Endothelial cell of umbilical vein (primary cell): ENCODE measurements around the gene DUSP22. TPM values are rescaled to one million over a fixed set of nuclear protein-coding genes. Genes with fewer than 3 reads are reported as not detected.

Experiments
- BruUV-seq: library from RNA; stranded (reverse); fragments of 400-500 nt; replicated peaks from 2 replicates; lab custom pipeline; 2021; lab: Mats Ljungman, UMichigan
- CTCF ChIA-PET: fragments of 300-600, 350-600 bp; sonication (Branson Sonifier 250); formaldehyde crosslinking; loops from one replicate; lab custom pipeline; 2021; ENCODE audit warnings: antibody characterized with exemption, inconsistent platforms; lab: Charles Lee
- POLR2A ChIA-PET: fragments of 300-600, 350-600 bp; sonication (Branson Sonifier 250); formaldehyde crosslinking; loops from one replicate; lab custom pipeline; 2021; ENCODE audit warnings: antibody characterized with exemption, inconsistent platforms; lab: Charles Lee
- DNase-seq: peaks from one replicate; pipeline ENCODE4 v3.0.0-alpha.2; 2011; ENCODE audit warnings: low read depth, low spot score
- FAIRE-seq: peaks from 2 replicates; lab custom pipeline; 2011; peaks lifted over from hg19 to GRCh38; lab: Jason Lieb, UNC
- H2AFZ ChIP-seq: 2 replicates; pipeline ENCODE4 v1.6.0; 2012; ENCODE audit warnings: low read depth, low read length, control low read depth, inconsistent platforms
- H3K27ac ChIP-seq: 2 replicates; pipeline ENCODE4 v1.5.1; 2011; ENCODE audit warnings: low read depth, mild to moderate bottlenecking, control low read depth, low read length, moderate library complexity; ENCODE audit not compliant: insufficient read depth
- H3K27me3 ChIP-seq, 2 experiments: 2 replicates each; pipeline versions ENCODE4 v1.6.0 to v1.6.1; 2011; ENCODE audit warnings: low read length in 2 of 2, mixed read lengths in 1 of 2; ENCODE audit not compliant: control insufficient read depth in 2 of 2, insufficient read depth in 2 of 2
- H3K36me3 ChIP-seq, 2 experiments: 2 replicates in 1 of 2; 3 replicates in 1 of 2; pipeline ENCODE4 v1.5.1; 2011; ENCODE audit warnings: low read length in 2 of 2, mild to moderate bottlenecking in 1 of 2, moderate library complexity in 1 of 2; ENCODE audit not compliant: control insufficient read depth in 2 of 2, insufficient read depth in 2 of 2; ENCODE audit errors: extremely low read depth in 1 of 2
- H3K4me1 ChIP-seq: 3 replicates; pipeline ENCODE4 v1.5.1; 2011; ENCODE audit warnings: mild to moderate bottlenecking, low read length; ENCODE audit not compliant: control insufficient read depth, insufficient read depth; ENCODE audit errors: extremely low read depth
- H3K4me2 ChIP-seq: 2 replicates; pipeline ENCODE4 v1.6.1; 2011; ENCODE audit warnings: low read length, control low read depth, mixed read lengths; ENCODE audit not compliant: insufficient read depth
- H3K4me3 ChIP-seq, 3 experiments: fragments of 200-600 bp in 1 of 3; sonication (generic), shearing (Covaris generic) in 1 of 3; replicated peaks in 1 of 3; 2 replicates each; pipeline ENCODE4 v1.5.1; 2011 to 2016; ENCODE audit warnings: control low read depth in 3 of 3, low read length in 3 of 3, mild to moderate bottlenecking in 2 of 3, inconsistent platforms in 1 of 3, low read depth in 1 of 3, moderate library complexity in 1 of 3; ENCODE audit not compliant: insufficient read depth in 1 of 3
- H3K79me2 ChIP-seq: 2 replicates; pipeline ENCODE4 v1.6.0; 2012; ENCODE audit warnings: low read length, inconsistent platforms; ENCODE audit not compliant: control insufficient read depth, insufficient read depth
- H3K9ac ChIP-seq: replicated peaks from 2 replicates; pipeline ENCODE3; 2011; ENCODE audit warnings: low read length, control low read depth; ENCODE audit not compliant: insufficient read depth; ENCODE audit errors: extremely low read depth
- H3K9me1 ChIP-seq: replicated peaks from 3 replicates; pipeline ENCODE4 v1.6.0; 2011; ENCODE audit warnings: mild to moderate bottlenecking, low read length; ENCODE audit not compliant: control insufficient read depth, insufficient read depth; ENCODE audit errors: extremely low read depth
- H3K9me3 ChIP-seq: replicated peaks from 2 replicates; pipeline ENCODE4 v1.5.1; 2012; ENCODE audit warnings: low read length, inconsistent platforms; ENCODE audit not compliant: control insufficient read depth, insufficient read depth
- H4K20me1 ChIP-seq: replicated peaks from 2 replicates; pipeline ENCODE3; 2011; ENCODE audit warnings: mild to moderate bottlenecking, low read length; ENCODE audit not compliant: control insufficient read depth, insufficient read depth; ENCODE audit errors: extremely low read depth
- EZH2 ChIP-seq: IDR thresholded peaks from 2 replicates; pipeline ENCODE4 v1.6.1; 2012; ENCODE audit warnings: borderline replicate concordance, low read depth, mild to moderate bottlenecking, moderate library complexity, low read length, inconsistent platforms; ENCODE audit not compliant: severe bottlenecking
- FOS ChIP-seq: IDR thresholded peaks from 2 replicates; pipeline ENCODE4 v1.6.1; 2011; ENCODE audit warnings: mild to moderate bottlenecking, low read length, moderate library complexity, borderline replicate concordance; ENCODE audit not compliant: insufficient read depth
- GATA2 ChIP-seq: IDR thresholded peaks from 2 replicates; pipeline ENCODE4 v1.7.0; 2011; ENCODE audit warnings: low read depth, mild to moderate bottlenecking, moderate library complexity, mixed read lengths, low read length; ENCODE audit not compliant: insufficient read length, insufficient read depth
- JUN ChIP-seq: IDR thresholded peaks from 2 replicates; pipeline ENCODE4 v1.6.1; 2011; ENCODE audit warnings: borderline replicate concordance, low read depth; ENCODE audit not compliant: insufficient read length, insufficient read depth
- MYC ChIP-seq: IDR thresholded peaks from one replicate; pipeline ENCODE4 v1.6.1; 2011; ENCODE audit warnings: mild to moderate bottlenecking, low read depth, low read length
- POLR2A ChIP-seq: IDR thresholded peaks from 2 replicates; pipeline ENCODE4 v1.6.1; 2012; ENCODE audit warnings: low read depth, mild to moderate bottlenecking, control low read depth, low read length
- POLR2AphosphoS5 ChIP-seq: IDR thresholded peaks from 2 replicates; pipeline ENCODE4 v1.6.1; 2012; ENCODE audit warnings: low read depth, mild to moderate bottlenecking, control low read depth, low read length, moderate library complexity; ENCODE audit not compliant: insufficient read depth
- dilution Hi-C: fragments of 300-500 bp; cut with MboI; formaldehyde crosslinking; loops from one replicate; pipeline ENCODE4 v1.15.0; 2019; ENCODE audit warnings: low sequenced_read_pairs; ENCODE audit not compliant: extremely low pct_ligation_motif_present
- intact Hi-C: fragments of 100-400 bp; cut with micrococcal nuclease; formaldehyde crosslinking; loops from one replicate; pipeline ENCODE4 v1.10.0; 2022
- polyA plus RNA-seq, 4 experiments: library from polyadenylated mRNA; depleted of rRNA in 3 of 4; stranded (reverse) in 3 of 4; unstranded in 1 of 4; fragments of >200 nt; gene quantifications; 2 replicates each; pipeline versions ENCODE4 v1.2.1 to v1.2.3, GENCODE V29; 2011 to 2012; ENCODE audit warnings: missing spikeins in 1 of 4
- total RNA-seq: library from RNA; stranded (reverse); gene quantifications from 2 replicates; pipeline ENCODE4 v1.2.3, GENCODE V29; 2021
- TF ChIP-seq, protein P1 (sequence below): IDR thresholded peaks from 2 replicates; pipeline ENCODE4 v1.6.1; 2011; ENCODE audit not compliant: insufficient read depth, insufficient read length
- TF ChIP-seq, protein P2 (sequence below), 2 donors: IDR thresholded peaks; 1 replicate in 1 of 2; 2 replicates in 1 of 2; pipeline ENCODE4 v1.5.1; 2011; ENCODE audit warnings: low read length in 2 of 2, mild to moderate bottlenecking in 2 of 2, moderate library complexity in 2 of 2, control low read depth in 1 of 2, inconsistent platforms in 1 of 2, low read depth in 1 of 2; ENCODE audit not compliant: insufficient read depth in 1 of 2; ENCODE audit errors: extremely low read depth in 1 of 2

Gene DUSP22
- total and polyA plus RNA-seq, 2 donors (not counting 3 experiments of a cell fraction or from before 2014, with no cell fraction given), result 23.2 to 33.9 TPM

DNA sequence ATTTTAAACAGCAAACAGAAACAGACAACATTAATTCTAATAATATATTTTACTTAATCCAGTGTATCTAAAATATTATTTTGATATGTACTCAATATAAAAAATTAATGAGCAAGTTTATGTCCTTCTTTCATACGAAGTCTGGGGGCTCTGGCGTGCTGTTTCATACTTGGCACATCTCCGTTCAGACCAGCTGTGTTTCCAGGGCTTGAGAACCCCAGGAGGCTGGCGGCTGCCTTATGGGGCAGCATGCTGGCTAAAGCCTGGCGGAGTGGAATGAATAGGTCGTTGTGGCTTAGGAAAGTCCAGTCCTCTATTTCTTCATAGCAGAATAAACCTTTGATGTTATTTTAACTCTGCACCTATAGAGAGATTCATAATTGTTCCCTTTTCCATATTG is 43.3 kb downstream of the DUSP22 start:
- FAIRE-seq (no peak), DNase-seq (no peak)
- H3K79me2 ChIP-seq, result no peaks in the 10 kb centered on the region
- TF ChIP-seq, protein P1, sequence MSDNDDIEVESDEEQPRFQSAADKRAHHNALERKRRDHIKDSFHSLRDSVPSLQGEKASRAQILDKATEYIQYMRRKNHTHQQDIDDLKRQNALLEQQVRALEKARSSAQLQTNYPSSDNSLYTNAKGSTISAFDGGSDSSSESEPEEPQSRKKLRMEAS, result no peak
- TF ChIP-seq GATA2, result no peak
- no peak for TF ChIP-seq POLR2AphosphoS5
- TF ChIP-seq EZH2, result no peak
- no peak overlapping the region for H2AFZ ChIP-seq
- no peaks in the 10 kb centered on the region for H3K27me3 ChIP-seq
- dilution Hi-C loops (no loop called here), intact Hi-C loops (no loop called here)
- H3K36me3 ChIP-seq, result no peaks in the 10 kb centered on the region
- ChIA-PET POLR2A (no interaction called here), CTCF (no interaction called here)
- H3K27ac ChIP-seq, result no peak overlapping the region
- no TSS peak for BruUV-seq
- no peak overlapping the region for H3K4me3 ChIP-seq
- no peak overlapping the region for H3K4me2 ChIP-seq
- no peak overlapping the region for H3K9ac ChIP-seq
- H3K4me1 ChIP-seq, result peaks cover 13% of the 10 kb centered on the region
- no peaks in the 10 kb centered on the region for H3K9me1 ChIP-seq
- H4K20me1 ChIP-seq, result no peaks in the 10 kb centered on the region
- H3K9me3 ChIP-seq, result no peaks in the 10 kb centered on the region

DNA sequence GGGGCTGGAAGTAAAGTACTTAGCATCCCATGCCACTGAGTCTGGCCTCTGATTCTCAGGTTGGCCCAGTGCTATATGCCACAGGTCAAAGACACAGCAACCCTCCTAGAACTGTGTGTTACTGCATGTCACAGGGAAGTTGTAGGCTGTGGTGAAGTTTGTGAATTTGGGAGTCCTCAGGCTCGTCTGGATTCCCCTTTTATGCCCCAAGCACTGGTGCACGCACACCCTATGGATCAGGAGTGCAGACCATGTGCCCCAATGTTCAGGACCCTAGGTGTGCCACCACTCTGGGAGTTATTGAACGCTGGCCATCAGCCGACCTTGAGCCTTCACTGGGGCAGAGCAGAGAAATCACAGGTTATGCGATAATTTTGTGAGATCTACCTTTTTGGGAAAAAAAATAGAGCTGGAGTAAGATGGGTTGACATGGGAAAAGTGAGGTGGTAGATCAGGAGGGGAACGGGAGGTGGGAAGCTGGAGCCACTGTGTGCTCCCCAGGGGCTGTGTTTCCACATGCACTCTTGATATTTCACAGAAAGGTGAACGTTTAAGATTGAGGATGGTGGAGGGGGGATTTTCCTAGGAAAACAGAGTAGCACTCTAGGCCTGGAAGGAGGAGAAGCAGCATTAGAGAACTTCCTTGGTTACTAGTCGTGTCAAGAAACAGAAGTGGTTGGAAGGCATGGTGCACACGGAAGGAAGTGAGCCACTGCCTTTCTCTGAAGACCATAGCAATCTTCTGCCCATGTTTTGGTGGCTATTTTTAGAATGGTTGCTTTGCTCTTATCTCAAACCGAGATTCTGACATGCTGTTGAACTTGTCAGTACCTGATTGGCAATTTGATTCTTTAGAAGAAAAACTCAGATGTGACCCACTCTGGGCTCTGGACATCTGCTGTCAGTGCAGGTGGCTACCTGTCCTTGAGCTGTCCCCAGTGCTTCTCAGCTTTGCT is 44.1 kb downstream of the DUSP22 start:
- FAIRE-seq, result no peak
- POLR2A ChIA-PET, result no interaction called here
- no peak overlapping the region for H3K4me2 ChIP-seq
- TF ChIP-seq FOS (no peak), JUN (no peak), MYC (no peak), POLR2AphosphoS5 (no peak), EZH2 (no peak), POLR2A (no peak), GATA2 (no peak)
- TF ChIP-seq, protein P1, result no peak
- TF ChIP-seq, protein P2, sequence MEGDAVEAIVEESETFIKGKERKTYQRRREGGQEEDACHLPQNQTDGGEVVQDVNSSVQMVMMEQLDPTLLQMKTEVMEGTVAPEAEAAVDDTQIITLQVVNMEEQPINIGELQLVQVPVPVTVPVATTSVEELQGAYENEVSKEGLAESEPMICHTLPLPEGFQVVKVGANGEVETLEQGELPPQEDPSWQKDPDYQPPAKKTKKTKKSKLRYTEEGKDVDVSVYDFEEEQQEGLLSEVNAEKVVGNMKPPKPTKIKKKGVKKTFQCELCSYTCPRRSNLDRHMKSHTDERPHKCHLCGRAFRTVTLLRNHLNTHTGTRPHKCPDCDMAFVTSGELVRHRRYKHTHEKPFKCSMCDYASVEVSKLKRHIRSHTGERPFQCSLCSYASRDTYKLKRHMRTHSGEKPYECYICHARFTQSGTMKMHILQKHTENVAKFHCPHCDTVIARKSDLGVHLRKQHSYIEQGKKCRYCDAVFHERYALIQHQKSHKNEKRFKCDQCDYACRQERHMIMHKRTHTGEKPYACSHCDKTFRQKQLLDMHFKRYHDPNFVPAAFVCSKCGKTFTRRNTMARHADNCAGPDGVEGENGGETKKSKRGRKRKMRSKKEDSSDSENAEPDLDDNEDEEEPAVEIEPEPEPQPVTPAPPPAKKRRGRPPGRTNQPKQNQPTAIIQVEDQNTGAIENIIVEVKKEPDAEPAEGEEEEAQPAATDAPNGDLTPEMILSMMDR (IDR thresholded peaks at IDR 0.05; ENCODE audit: extremely low read depth in 1 of 2, insufficient read depth in 1 of 2, low read depth in 1 of 2, low read length in 2 of 2), result no peak
- H3K9ac ChIP-seq, result no peak overlapping the region
- no TSS peak for BruUV-seq
- H2AFZ ChIP-seq, result no peak overlapping the region
- no peaks in the 10 kb centered on the region for H3K9me3 ChIP-seq
- no peak overlapping the region for H3K4me3 ChIP-seq
- no peak for DNase-seq
- no peaks in the 10 kb centered on the region for H3K27me3 ChIP-seq
- H4K20me1 ChIP-seq, result no peaks in the 10 kb centered on the region
- dilution Hi-C loops (no loop called here), intact Hi-C loops (no loop called here)
- no peaks in the 10 kb centered on the region for H3K79me2 ChIP-seq
- H3K4me1 ChIP-seq, result peaks cover 13% of the 10 kb centered on the region
- peaks cover 0 to 3% of the 10 kb centered on the region in 2 experiments for H3K36me3 ChIP-seq
- H3K9me1 ChIP-seq, result no peaks in the 10 kb centered on the region
- CTCF ChIA-PET, result no interaction called here
- no peak overlapping the region for H3K27ac ChIP-seq
